ENCODE data around the gene ZBTB16. TPM values are rescaled to one million over a fixed set of nuclear protein-coding genes. Genes with fewer than 3 reads are reported as not detected.

The ZBTB16 gene
- total and polyA plus RNA-seq, 2 donors (not counting 3 experiments of a cell fraction or from before 2014, with no cell fraction given), result 9.8 to 20.3 TPM

GRCh38 chr11:114192841-114193389, 133.4 kb downstream of the ZBTB16 start:
- no peak for DNase-seq (ENCODE audit: low read depth, low spot score)
- POLR2A ChIA-PET, result interaction anchor here (1.8 kb wide), 1 partner anchor 14 kb away, joined by 6 read pairs; no protein-coding TSS in a partner anchor
- dilution Hi-C loops (cut with MboI; ENCODE audit: extremely low pct_ligation_motif_present, low sequenced_read_pairs), result no loop called here
- no peak for TF ChIP-seq MYC (IDR thresholded peaks at IDR 0.05; ENCODE audit: low read depth, low read length)
- no peak for TF ChIP-seq POLR2AphosphoS5 (IDR thresholded peaks at IDR 0.05; ENCODE audit: insufficient read depth, low read depth, low read length)
- TF ChIP-seq GATA2 (IDR thresholded peaks at IDR 0.05; ENCODE audit: insufficient read depth, insufficient read length, low read depth, low read length), result no peak
- no peak for TF ChIP-seq JUN (IDR thresholded peaks at IDR 0.05; ENCODE audit: borderline replicate concordance, insufficient read depth, insufficient read length, low read depth)
- TF ChIP-seq MAX (IDR thresholded peaks at IDR 0.05; ENCODE audit: insufficient read depth, insufficient read length), result no peak
- TF ChIP-seq CTCF (IDR thresholded peaks at IDR 0.05; ENCODE audit: extremely low read depth in 1 of 2, insufficient read depth in 1 of 2, low read depth in 1 of 2, low read length in 2 of 2), result no peak
- TF ChIP-seq FOS (IDR thresholded peaks at IDR 0.05; ENCODE audit: borderline replicate concordance, insufficient read depth, low read length), result no peak
- TF ChIP-seq POLR2A (IDR thresholded peaks at IDR 0.05; ENCODE audit: low read depth, low read length), result no peak
- H3K4me3 ChIP-seq (replicated peaks in 1 of 3; ENCODE audit: insufficient read depth in 1 of 3, low read depth in 1 of 3, low read length in 3 of 3), result no peak overlapping the region
- H3K4me1 ChIP-seq (ENCODE audit: control insufficient read depth, extremely low read depth, insufficient read depth, low read length), result peaks cover 9% of the 10 kb centered on the region
- no peaks in the 10 kb centered on the region for H3K9me3 ChIP-seq (replicated peaks; ENCODE audit: control insufficient read depth, insufficient read depth, low read length)
- H3K9ac ChIP-seq (replicated peaks; ENCODE audit: extremely low read depth, insufficient read depth, low read length), result no peak overlapping the region
- no peaks in the 10 kb centered on the region for H3K9me1 ChIP-seq (replicated peaks; ENCODE audit: control insufficient read depth, extremely low read depth, insufficient read depth, low read length)
- CTCF ChIA-PET, result interaction anchor here (1.0 to 2.9 kb wide), 12 partner anchors 10 to 199 kb away, joined by 3 to 22 read pairs (median 4); no protein-coding TSS in a partner anchor
- no peak overlapping the region for H3K27ac ChIP-seq (ENCODE audit: insufficient read depth, low read depth, low read length)
- H3K4me2 ChIP-seq (ENCODE audit: insufficient read depth, low read length), result no peak overlapping the region
- intact Hi-C loops (cut with micrococcal nuclease), result no loop called here
- no peak overlapping the region for H2AFZ ChIP-seq (ENCODE audit: low read depth, low read length)
- no peaks in the 10 kb centered on the region for H3K27me3 ChIP-seq (ENCODE audit: control insufficient read depth in 2 of 2, insufficient read depth in 2 of 2, low read length in 2 of 2)
- no peaks in the 10 kb centered on the region for H4K20me1 ChIP-seq (replicated peaks; ENCODE audit: control insufficient read depth, extremely low read depth, insufficient read depth, low read length)
- FAIRE-seq, result no peak
- H3K36me3 ChIP-seq (ENCODE audit: control insufficient read depth in 2 of 2, extremely low read depth in 1 of 2, insufficient read depth in 2 of 2, low read length in 2 of 2), result no peaks in the 10 kb centered on the region
- BruUV-seq (replicated peaks), result no TSS peak
- no peaks in the 10 kb centered on the region for H3K79me2 ChIP-seq (ENCODE audit: control insufficient read depth, insufficient read depth, low read length)

Measured in endothelial cell of umbilical vein (primary cell).